GM19438 (cell line): Measurements from ENCODE around the gene ARHGEF1.

Experiments
- ATAC-seq: cut with Tn5 transposase; IDR thresholded peaks from one replicate; pipeline ENCODE4 v1.9.1; 2021; ENCODE audit warnings: low read depth; ENCODE audit not compliant: unreplicated experiment

The ARHGEF1 gene

GRCh38 chr19:41915021-41915775 lies 32.2 kb downstream of the ARHGEF1 start:
- no peak for ATAC-seq

- no peak for ATAC-seq
Observed at GRCh38 chr19:41915776-41916414, 32.9 kb downstream of the ARHGEF1 start.

DNA sequence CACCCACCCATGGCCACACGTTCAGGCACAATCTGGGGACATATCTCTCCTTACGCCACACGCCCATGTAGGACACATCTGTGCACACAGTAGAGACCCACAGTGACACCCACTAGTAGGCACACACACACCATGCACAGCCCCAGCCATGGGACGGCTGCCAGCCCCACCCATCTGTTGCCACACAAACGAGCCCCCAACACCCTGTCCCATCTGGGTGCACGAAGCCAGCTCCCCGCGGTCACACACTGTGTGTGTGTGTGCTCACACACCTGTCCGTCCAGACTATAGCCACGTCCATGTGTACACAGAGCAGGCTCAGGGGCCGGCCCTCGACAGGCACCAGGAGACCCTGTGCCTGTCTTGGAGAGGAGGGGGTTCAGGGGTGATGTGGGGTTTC lies 34.7 kb downstream of the ARHGEF1 start:
- ATAC-seq, result no peak

DNA sequence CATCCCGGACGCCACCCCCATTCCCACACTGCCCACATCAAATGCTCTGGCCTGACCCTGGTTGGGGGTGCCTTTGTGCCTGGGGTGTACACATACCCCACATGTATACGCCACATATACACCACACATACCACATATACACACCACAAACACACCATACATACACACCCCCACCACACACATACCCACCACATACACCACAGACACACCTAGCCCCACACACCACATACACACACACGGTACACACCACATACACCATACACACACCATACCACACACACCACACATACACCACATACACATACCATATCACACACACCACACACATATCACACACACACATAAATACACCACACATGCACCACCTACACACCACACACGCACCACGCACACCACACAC lies 35.1 kb downstream of the ARHGEF1 start:
- no peak for ATAC-seq

GRCh38 chr19:41918653-41919244 lies 35.8 kb downstream of the ARHGEF1 start:
- ATAC-seq, result no peak

DNA sequence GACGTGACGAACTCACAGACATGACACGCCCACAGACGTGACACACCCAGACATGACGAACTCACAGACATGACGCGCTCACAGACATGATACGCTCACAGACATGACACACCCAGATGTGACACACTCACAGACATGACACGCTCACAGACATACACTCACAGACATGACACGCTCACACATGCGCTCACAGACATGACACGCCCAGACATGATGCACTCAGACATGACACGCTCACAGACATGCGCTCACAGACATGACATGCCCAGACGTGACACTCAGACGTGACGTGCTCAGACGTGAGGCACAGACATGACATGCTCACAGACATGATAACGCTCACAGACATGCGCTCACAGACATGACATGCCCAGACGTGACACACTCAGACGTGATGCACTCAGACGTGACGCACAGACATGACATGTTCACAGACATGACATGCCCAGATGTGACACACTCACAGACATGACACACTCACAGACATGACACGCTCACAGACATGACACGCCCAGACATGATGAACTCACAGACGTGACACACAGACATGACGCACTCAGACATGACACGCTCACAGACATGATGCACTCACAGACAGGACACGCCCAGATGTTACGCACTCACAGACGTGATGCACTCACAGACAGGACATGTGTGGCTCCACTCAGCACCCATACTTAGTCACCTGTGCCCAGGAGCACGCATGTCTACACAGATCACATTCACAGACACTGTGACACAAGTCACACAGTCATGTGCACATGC lies 37.1 kb downstream of the ARHGEF1 start:
- no peak for ATAC-seq

DNA sequence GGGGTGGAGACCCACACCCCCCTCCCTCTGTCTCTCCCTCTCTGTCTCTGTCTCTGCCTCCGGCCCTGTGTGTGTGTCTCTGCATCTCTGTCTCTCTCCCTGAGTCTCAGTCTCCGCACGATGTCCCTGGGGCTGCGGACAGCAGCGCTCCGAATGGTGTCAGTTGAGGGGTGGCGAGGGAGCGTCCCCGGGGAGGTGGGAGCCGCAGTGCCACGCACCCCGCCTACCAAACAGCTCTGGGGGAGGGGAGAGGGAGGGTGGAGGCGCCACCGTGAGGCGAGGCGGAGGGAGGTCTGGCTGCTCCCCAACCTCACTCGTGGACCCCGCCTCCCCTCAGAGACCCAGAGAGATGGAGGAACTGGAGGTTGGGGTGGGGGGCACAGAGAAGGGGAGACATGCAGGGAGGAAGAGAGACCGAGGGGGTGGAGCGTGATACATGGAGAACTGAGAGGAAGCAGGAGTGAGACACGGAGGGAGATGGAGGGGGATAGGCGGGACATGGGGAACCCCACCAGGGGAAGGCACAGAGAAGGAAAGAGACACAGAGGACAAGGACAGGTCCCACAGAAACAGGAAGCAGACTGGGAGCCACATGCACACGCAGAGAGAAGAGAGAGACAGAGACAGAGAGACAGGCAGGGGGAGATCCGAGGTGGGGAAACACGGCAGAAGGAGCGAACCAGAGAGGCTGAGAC lies 38.0 kb downstream of the ARHGEF1 start:
- no peak for ATAC-seq

- no peak for ATAC-seq
Observed at GRCh38 chr19:41921577-41922576, 38.9 kb downstream of the ARHGEF1 start.

- ATAC-seq, result no peak
Observed at GRCh38 chr19:41922585-41922984, 39.6 kb downstream of the ARHGEF1 start.

- no peak for ATAC-seq
Observed at GRCh38 chr19:41923045-41923788, 40.2 kb downstream of the ARHGEF1 start.

DNA sequence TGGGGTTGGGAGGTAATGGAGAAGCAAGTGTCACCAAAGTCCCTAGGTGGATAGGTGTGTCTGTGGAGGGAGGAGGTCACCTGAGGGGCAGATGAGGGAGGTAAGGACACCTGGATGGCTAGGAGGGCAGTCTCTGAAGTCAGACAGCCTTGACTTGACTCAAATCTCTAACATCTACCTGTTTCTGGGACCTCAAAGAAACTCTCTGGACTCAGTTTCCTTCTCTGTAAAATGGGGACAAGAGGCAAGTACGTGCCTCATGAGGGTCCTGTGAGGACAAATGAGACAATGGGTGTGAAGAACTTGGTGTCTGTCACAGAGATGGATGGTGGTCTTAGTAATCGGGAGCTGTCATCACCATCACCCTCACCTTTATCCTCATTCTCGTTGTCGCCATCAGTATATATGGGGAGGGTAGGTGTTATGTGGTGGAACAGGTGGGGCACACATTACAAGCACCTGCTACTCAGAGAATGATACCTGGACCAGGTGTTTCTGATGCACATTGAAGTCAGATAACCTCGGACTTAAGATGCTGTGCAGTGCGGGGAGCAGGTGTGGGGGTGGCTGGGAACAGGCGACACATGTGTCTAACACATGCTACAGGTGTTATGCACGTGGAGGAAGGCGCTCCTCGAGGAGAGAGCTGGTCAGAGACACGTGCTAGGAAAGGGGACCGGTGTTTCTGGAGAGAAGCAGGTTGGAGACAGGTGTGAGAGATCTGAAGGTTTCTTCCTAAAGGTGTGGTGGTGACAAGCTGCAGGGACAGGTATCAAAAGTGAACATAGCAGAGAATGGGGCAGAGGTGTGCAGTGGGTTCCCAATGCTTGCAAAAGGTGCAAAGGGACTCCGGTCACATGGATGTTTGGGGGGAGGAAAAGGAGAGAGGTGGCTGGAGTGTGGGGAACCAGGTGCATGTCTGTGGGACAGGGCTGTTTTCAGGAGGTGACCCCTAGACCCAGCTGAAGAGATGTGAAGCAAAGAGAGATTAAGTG lies 41.5 kb downstream of the ARHGEF1 start:
- ATAC-seq, result no peak

DNA sequence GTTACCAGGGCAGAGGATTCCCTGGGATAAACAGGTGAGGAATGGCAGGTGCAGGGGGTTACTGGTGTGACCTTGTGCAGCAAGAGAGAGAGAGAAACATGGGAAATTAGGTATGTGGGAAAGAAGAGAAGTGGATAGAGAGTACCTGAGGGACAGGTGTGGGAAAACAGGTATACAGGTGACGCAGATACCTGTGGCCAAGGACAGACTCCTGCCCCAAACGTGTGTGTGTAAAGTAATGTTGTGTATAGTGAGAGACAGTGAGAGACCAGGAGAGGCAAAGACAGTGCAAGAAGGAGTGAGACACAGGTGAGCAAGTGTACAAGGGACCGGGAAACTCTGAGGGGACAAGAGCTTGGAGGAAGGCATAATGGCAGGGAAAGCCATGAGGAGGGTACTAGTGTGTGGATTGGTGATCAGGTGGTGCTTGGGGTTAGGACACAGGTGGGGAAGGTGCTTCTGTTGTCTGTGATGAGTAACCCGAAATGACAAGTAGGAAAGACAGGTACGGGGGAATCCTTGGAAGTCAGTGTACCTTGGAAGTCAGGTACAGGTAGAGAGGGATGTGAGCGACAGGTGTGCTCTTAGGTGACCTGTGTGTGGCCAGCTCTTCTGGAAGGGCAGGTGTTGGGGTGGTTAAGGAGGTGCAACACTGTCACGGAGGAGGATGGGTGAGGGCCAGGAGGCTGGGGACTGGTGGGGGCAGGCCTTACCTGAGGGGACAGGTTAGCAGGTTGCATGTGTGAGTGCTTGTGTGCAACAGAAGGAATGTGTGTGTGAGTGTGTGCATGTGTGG lies 42.4 kb downstream of the ARHGEF1 start:
- ATAC-seq, result no peak

DNA sequence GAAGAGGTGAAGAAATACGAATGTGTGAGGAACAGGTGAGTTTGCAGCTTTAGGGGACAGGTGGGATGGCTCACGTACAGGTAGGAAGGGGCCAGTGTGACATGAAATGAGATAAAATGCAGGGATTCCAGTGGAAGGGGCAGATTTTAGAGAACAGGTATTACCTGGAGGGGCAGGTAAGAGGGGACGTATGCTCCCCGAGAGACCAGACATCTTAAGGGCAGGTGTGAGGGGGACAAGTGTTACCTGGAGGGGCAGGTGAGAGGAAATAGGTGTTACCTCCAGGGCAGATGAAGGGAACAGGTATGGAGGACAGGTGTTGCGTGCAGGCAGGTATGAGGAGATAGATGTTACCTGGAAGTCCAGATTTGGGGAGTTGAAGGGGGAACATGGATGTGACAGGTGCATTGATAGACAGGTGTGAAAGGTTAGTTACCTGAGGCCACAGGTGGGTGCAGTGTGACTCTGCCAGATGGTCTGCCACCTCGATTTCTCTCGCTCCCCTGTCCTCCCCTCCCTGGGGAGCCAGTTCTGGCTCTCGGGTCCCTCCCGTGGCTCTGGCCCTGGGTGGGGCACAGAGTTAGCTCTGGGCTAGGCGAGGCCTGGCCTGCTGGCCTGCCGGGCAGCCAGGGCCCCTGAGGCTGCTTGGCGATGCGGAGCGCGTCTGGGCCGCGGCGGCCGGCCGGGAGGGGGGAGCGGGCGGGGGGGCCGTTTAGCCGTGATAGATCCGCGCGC lies 43.2 kb downstream of the ARHGEF1 start:
- ATAC-seq, result no peak

DNA sequence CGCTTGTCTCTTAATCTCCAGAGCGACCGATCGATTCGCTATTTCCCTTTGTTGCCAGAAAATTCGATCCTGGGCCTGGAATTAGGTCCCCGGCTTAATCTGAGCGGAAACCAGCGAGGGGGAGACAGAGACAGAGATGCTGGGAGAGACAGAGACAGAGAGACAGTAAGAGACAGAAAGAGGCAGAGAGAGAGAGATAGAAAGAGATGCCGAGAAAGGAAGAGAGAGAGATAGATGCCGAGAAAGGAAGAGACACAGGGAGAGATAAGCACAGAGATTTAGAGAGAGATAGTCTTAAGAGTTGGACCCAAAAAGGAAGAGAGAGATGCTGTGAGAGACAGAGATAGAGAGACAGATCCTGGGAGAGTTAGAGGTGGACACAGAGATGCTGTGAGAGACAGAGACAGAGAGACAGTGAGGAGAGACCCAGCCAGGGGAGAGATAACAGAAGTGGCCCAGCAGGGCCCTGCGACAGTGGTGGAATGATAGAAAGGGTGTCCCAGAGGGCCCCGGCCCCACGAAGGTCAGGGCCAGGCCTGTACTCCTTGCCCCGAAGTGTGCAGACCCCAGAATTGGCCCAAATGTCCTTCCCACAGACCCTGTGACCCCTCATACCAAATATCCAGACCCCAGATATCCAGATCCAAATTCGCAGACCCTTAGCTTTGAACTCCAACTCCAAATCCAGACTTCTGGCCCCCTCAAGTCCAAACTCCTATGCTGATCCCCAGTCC lies 43.9 kb downstream of the ARHGEF1 start:
- no peak for ATAC-seq

GRCh38 chr19:41927497-41928192 lies 44.7 kb downstream of the ARHGEF1 start:
- no peak for ATAC-seq
